Stimulated activated naive B cell treated with anti-CD40 and anti-IgM and Interleukin-4, amounts not matched to agents 10 μg/mL and 1 μg/mL and 100 μg/mL, for 72 hours (primary cell): Measurements from ENCODE around the gene MYL11.
"Not testable (repeated sequence)": the region's sequence is repeated elsewhere in the genome, so short reads cannot be mapped to it uniquely, and the experiment has no call there.

ENCODE experiments used
- ATAC-seq, 2 donors: fragments of 150-1000 bp; cut with Tn5 transposase; replicated peaks; 2 replicates each; pipeline ENCODE4 v1.10.0; 2021; ENCODE audit warnings: moderate library complexity in 1 of 2
- DNase-seq: peaks from one replicate; pipeline ENCODE4 v3.0.0; 2021
- H3K27ac Mint-ChIP-seq: one replicate; pipeline ENCODE4 v1.8.0; 2022; ENCODE audit warnings: mild to moderate bottlenecking, mixed read lengths
- H3K27me3 Mint-ChIP-seq, 2 donors: one replicate each; pipeline ENCODE4 v1.8.0; 2022; ENCODE audit warnings: mixed read lengths in 2 of 2
- H3K36me3 Mint-ChIP-seq, 2 donors: one replicate each; pipeline ENCODE4 v1.8.0; 2022; ENCODE audit warnings: mixed read lengths in 2 of 2, mild to moderate bottlenecking in 1 of 2
- H3K4me1 Mint-ChIP-seq, 2 donors: one replicate each; pipeline ENCODE4 v1.8.0; 2022; ENCODE audit warnings: mixed read lengths in 2 of 2, mild to moderate bottlenecking in 1 of 2
- H3K4me3 Mint-ChIP-seq, 2 donors: one replicate each; pipeline ENCODE4 v1.8.0; 2022; ENCODE audit warnings: mild to moderate bottlenecking in 2 of 2, mixed read lengths in 2 of 2, moderate library complexity in 1 of 2
- H3K9me3 Mint-ChIP-seq, 2 donors: one replicate each; pipeline ENCODE4 v1.8.0; 2022; ENCODE audit warnings: mixed read lengths in 2 of 2, mild to moderate bottlenecking in 1 of 2

MYL11 gene

GRCh38 chr16:30374538-30374937 lies at the start of gene MYL11:
Gene MYL11 (plus strand): TSS chr16:30374802. CDS start chr16:30374858, 56 bp downstream.
- Mint-ChIP-seq H3K27me3 (no peaks in the 10 kb centered on the region), H3K36me3 (peaks cover 9 to 11% of the 10 kb centered on the region in 2 donors), H3K9me3 (no peaks in the 10 kb centered on the region), H3K4me1 (peaks cover 25 to 42% of the 10 kb centered on the region in 2 donors), H3K4me3 (no peak within 1 kb of the TSS), H3K27ac (peak within 1 kb of the TSS; percentile 67)
- ATAC-seq (no peak), DNase-seq (no peak)

GRCh38 chr16:30334473-30334989 lies 40.1 kb upstream of the MYL11 start:
- Mint-ChIP-seq H3K4me1 (peaks cover 25 to 44% of the 10 kb centered on the region in 2 donors), H3K27ac (peak overlapping the region; percentile 98), H3K4me3 (peak overlapping the region; percentile 94 to 95)
- not testable (repeated sequence) for H3K9me3 Mint-ChIP-seq, H3K36me3 Mint-ChIP-seq, H3K27me3 Mint-ChIP-seq
- DNase-seq (peak; percentile 84), ATAC-seq (peak; percentile 89 to 91)

GRCh38 chr16:30335028-30335597 lies 39.5 kb upstream of the MYL11 start:
- H3K9me3 Mint-ChIP-seq, H3K27me3 Mint-ChIP-seq, H3K36me3 Mint-ChIP-seq: not testable (repeated sequence)
- peaks cover 23 to 39% of the 10 kb centered on the region in 2 donors for H3K4me1 Mint-ChIP-seq
- DNase-seq = peak; percentile 80
- H3K4me3 Mint-ChIP-seq = peak overlapping the region; percentile 92 to 94
- peak; percentile 81 to 82 for ATAC-seq
- peak overlapping the region; percentile 98 for H3K27ac Mint-ChIP-seq

- DNase-seq (no peak), ATAC-seq (peak in 1 of 2 donors; percentile 21)
- peaks cover 19 to 34% of the 10 kb centered on the region in 2 donors for H3K4me1 Mint-ChIP-seq
- peak overlapping the region; percentile 92 to 94 for H3K4me3 Mint-ChIP-seq
- no peaks in the 10 kb centered on the region for H3K9me3 Mint-ChIP-seq
- H3K27me3 Mint-ChIP-seq = no peaks in the 10 kb centered on the region
- H3K27ac Mint-ChIP-seq = peak overlapping the region; percentile 98
- H3K36me3 Mint-ChIP-seq = peaks cover 0 to 9% of the 10 kb centered on the region in 2 donors
Measured at GRCh38 chr16:30335598-30336474, 38.8 kb upstream of the MYL11 start.

- H3K36me3 Mint-ChIP-seq, H3K9me3 Mint-ChIP-seq, DNase-seq, ATAC-seq, H3K27me3 Mint-ChIP-seq, H3K27ac Mint-ChIP-seq: not testable (repeated sequence)
- peak overlapping the region in 1 of 2 donors; percentile 62 for H3K4me3 Mint-ChIP-seq
- peaks cover 17 to 23% of the 10 kb centered on the region in 2 donors for H3K4me1 Mint-ChIP-seq
Measured at GRCh38 chr16:30337964-30338357, 36.6 kb upstream of the MYL11 start.

GRCh38 chr16:30338715-30339114 lies 35.9 kb upstream of the MYL11 start:
- not testable (repeated sequence) for H3K9me3 Mint-ChIP-seq, H3K4me3 Mint-ChIP-seq, H3K36me3 Mint-ChIP-seq, ATAC-seq, DNase-seq, H3K27ac Mint-ChIP-seq, H3K27me3 Mint-ChIP-seq
- peaks cover 17 to 23% of the 10 kb centered on the region in 2 donors for H3K4me1 Mint-ChIP-seq

- H3K27ac Mint-ChIP-seq = no peak overlapping the region
- no peak for ATAC-seq
- no peak for DNase-seq
- peaks cover 15 to 19% of the 10 kb centered on the region in 2 donors for H3K4me1 Mint-ChIP-seq
- H3K4me3 Mint-ChIP-seq = no peak overlapping the region
- no peaks in the 10 kb centered on the region for H3K27me3 Mint-ChIP-seq
- no peaks in the 10 kb centered on the region for H3K9me3 Mint-ChIP-seq
- peaks cover 0 to 6% of the 10 kb centered on the region in 2 donors for H3K36me3 Mint-ChIP-seq
Measured at GRCh38 chr16:30340621-30341020, 34.0 kb upstream of the MYL11 start.

GRCh38 chr16:30341971-30342370 lies 32.6 kb upstream of the MYL11 start:
- not testable (repeated sequence) for H3K9me3 Mint-ChIP-seq, DNase-seq, H3K4me3 Mint-ChIP-seq, H3K27ac Mint-ChIP-seq, ATAC-seq, H3K36me3 Mint-ChIP-seq, H3K27me3 Mint-ChIP-seq, H3K4me1 Mint-ChIP-seq

GRCh38 chr16:30342751-30343490 lies 31.7 kb upstream of the MYL11 start:
- no peaks in the 10 kb centered on the region for H3K9me3 Mint-ChIP-seq
- ATAC-seq (no peak), DNase-seq (no peak)
- peaks cover 0 to 2% of the 10 kb centered on the region in 2 donors for H3K4me1 Mint-ChIP-seq
- H3K27ac Mint-ChIP-seq = no peak overlapping the region
- H3K27me3 Mint-ChIP-seq = no peaks in the 10 kb centered on the region
- H3K4me3 Mint-ChIP-seq = no peak overlapping the region
- H3K36me3 Mint-ChIP-seq = peaks cover 0 to 6% of the 10 kb centered on the region in 2 donors

GRCh38 chr16:30343491-30343820 lies 31.1 kb upstream of the MYL11 start:
- not testable (repeated sequence) for H3K9me3 Mint-ChIP-seq, H3K4me3 Mint-ChIP-seq, ATAC-seq, DNase-seq, H3K27me3 Mint-ChIP-seq, H3K36me3 Mint-ChIP-seq, H3K4me1 Mint-ChIP-seq, H3K27ac Mint-ChIP-seq

GRCh38 chr16:30346286-30346685 lies 28.3 kb upstream of the MYL11 start:
- H3K4me3 Mint-ChIP-seq = no peak overlapping the region
- peaks cover 18 to 21% of the 10 kb centered on the region in 2 donors for H3K36me3 Mint-ChIP-seq
- no peaks in the 10 kb centered on the region for H3K27me3 Mint-ChIP-seq
- DNase-seq (no peak), ATAC-seq (no peak)
- no peak overlapping the region for H3K27ac Mint-ChIP-seq
- H3K4me1 Mint-ChIP-seq = peaks cover 22 to 26% of the 10 kb centered on the region in 2 donors
- no peaks in the 10 kb centered on the region for H3K9me3 Mint-ChIP-seq

GRCh38 chr16:30348113-30348512 lies 26.5 kb upstream of the MYL11 start:
- H3K4me3 Mint-ChIP-seq = no peak overlapping the region
- ATAC-seq (no peak), DNase-seq (no peak)
- H3K27ac Mint-ChIP-seq = peak overlapping the region; percentile 42
- H3K9me3 Mint-ChIP-seq = no peaks in the 10 kb centered on the region
- H3K36me3 Mint-ChIP-seq = peaks cover 23 to 38% of the 10 kb centered on the region in 2 donors
- H3K4me1 Mint-ChIP-seq = peaks cover 32 to 45% of the 10 kb centered on the region in 2 donors
- no peaks in the 10 kb centered on the region for H3K27me3 Mint-ChIP-seq

- ATAC-seq = no peak
- H3K9me3 Mint-ChIP-seq = no peaks in the 10 kb centered on the region
- H3K27ac Mint-ChIP-seq = peak overlapping the region; percentile 63
- peaks cover 39 to 53% of the 10 kb centered on the region in 2 donors for H3K4me1 Mint-ChIP-seq
- no peak overlapping the region for H3K4me3 Mint-ChIP-seq
- no peaks in the 10 kb centered on the region for H3K27me3 Mint-ChIP-seq
- peaks cover 30 to 46% of the 10 kb centered on the region in 2 donors for H3K36me3 Mint-ChIP-seq
- no peak for DNase-seq
Measured at GRCh38 chr16:30348929-30349328, 25.7 kb upstream of the MYL11 start.

- H3K9me3 Mint-ChIP-seq = no peaks in the 10 kb centered on the region
- ATAC-seq = peak; percentile 41 to 44
- peak overlapping the region; percentile 44 to 55 for H3K4me3 Mint-ChIP-seq
- H3K27me3 Mint-ChIP-seq = no peaks in the 10 kb centered on the region
- H3K27ac Mint-ChIP-seq = peak overlapping the region; percentile 88
- peaks cover 35 to 52% of the 10 kb centered on the region in 2 donors for H3K36me3 Mint-ChIP-seq
- no peak for DNase-seq
- peaks cover 46 to 60% of the 10 kb centered on the region in 2 donors for H3K4me1 Mint-ChIP-seq
Measured at GRCh38 chr16:30349675-30350074, 24.9 kb upstream of the MYL11 start.
